ENCODE measurements around the gene DRG2.

Gene DRG2

DNA sequence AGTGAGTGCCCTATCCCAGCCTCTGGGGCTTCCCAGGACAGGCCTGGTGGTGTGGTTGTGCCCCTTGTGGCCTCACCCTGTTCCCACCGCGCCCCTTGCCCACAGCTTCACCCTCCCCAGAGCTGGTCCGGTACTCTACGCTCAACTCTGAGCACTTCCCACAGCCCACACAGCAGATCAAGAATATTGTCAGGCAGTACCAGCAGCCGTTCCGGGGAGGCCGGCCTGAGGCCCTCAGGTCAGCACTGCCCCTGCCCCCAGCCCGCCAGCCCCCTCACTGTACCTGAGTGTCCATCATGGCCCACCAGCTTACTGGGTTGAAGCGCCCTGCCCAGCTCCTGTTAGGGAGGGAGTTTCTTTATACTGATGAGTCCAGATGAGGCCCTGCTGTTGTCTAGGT, 63.5 kb downstream of the DRG2 start:
- TF ChIP-seq, protein P1, sequence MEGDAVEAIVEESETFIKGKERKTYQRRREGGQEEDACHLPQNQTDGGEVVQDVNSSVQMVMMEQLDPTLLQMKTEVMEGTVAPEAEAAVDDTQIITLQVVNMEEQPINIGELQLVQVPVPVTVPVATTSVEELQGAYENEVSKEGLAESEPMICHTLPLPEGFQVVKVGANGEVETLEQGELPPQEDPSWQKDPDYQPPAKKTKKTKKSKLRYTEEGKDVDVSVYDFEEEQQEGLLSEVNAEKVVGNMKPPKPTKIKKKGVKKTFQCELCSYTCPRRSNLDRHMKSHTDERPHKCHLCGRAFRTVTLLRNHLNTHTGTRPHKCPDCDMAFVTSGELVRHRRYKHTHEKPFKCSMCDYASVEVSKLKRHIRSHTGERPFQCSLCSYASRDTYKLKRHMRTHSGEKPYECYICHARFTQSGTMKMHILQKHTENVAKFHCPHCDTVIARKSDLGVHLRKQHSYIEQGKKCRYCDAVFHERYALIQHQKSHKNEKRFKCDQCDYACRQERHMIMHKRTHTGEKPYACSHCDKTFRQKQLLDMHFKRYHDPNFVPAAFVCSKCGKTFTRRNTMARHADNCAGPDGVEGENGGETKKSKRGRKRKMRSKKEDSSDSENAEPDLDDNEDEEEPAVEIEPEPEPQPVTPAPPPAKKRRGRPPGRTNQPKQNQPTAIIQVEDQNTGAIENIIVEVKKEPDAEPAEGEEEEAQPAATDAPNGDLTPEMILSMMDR (IDR thresholded peaks at IDR 0.05; ENCODE audit: low read depth, low read length): no peak
- H3K4me3 ChIP-seq (ENCODE audit: low read depth, low read length): no peak overlapping the region

DNA sequence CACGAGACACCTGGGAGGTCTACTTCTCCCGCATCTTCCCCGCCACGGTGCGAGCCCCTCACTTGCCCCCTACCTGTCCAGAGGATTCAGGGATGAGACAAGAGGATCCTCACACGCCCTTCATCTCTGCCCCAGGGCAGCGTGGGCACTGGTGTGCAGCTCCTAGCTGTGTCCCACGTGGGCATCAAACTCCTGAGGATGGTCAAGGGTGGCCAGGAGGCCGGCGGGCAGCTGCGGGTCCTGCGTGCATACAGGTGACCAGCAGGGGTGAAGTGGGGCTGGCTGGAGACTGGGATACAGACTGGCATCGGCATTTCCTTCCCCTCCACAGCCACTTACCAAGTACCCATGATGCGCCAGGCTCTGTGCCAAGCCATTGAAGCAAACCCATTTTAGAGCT, 67.4 kb downstream of the DRG2 start:
- H3K4me3 ChIP-seq (ENCODE audit: low read depth, low read length): no peak overlapping the region
- TF ChIP-seq, protein P1 (IDR thresholded peaks at IDR 0.05; ENCODE audit: low read depth, low read length): no peak

DNA sequence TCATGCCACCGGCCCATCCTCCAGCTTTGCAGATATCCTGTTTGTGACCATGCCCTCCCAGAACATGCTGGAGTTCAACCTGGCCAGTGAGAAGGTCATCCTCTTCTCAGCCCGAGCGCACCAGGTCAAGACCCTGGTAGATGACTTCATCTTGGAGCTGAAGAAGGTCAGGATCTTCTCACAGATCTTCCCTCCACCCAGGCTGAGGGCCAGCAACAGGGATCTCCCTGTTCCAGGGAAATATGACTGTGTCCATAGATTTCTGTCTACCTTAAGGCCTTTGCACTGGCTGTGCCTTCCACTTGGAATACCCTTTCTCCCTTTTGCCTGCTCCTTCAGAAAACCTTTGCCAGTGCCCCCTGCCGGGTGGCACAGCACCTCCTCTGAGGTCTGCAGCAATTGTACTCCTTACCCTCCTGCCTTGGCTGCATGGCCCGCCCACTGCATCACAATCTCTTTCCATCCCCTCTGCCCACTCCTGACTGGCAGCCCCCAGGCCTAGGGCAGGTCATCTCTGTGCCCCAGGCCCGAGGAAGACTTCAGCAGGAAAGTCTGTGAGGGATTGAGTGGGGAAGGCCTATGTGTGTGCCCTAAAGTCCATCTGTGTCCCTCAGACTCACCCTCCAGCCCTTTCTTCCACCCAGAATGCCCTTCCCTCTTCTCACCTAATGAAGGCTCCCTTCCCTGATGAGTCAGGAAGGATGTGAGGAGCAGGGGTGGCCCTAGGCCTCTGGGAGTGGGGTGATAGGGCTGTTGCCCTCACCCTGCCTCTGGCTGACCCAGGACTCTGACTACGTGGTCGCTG, 68.6 kb downstream of the DRG2 start:
- no peak overlapping the region for H3K4me3 ChIP-seq (ENCODE audit: low read depth, low read length)
- TF ChIP-seq, protein P1 (IDR thresholded peaks at IDR 0.05; ENCODE audit: low read depth, low read length): no peak

DNA sequence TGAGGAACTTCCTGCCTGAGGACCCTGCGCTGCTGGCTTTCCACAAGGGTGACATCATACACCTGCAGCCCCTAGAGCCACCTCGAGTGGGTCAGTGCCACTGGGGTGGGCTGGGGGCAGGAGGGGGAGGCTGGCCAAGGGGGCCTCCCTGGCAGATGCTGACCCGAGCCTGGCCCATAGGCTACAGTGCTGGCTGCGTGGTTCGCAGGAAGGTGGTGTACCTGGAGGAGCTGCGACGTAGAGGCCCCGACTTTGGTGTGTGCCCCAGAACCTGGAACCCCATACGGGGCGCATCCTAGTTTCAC, 69.2 kb downstream of the DRG2 start:
- no peak overlapping the region for H3K4me3 ChIP-seq (ENCODE audit: low read depth, low read length)
- TF ChIP-seq, protein P1 (IDR thresholded peaks at IDR 0.05; ENCODE audit: low read depth, low read length): no peak

All from WI38 (cell line).